GM18870 (cell line): ENCODE results near the gene SLF1.

Experiments
- ATAC-seq: cut with Tn5 transposase; IDR thresholded peaks from one replicate; pipeline ENCODE4 v1.9.1; 2021; ENCODE audit warnings: moderate library complexity; ENCODE audit not compliant: unreplicated experiment

Gene SLF1

DNA sequence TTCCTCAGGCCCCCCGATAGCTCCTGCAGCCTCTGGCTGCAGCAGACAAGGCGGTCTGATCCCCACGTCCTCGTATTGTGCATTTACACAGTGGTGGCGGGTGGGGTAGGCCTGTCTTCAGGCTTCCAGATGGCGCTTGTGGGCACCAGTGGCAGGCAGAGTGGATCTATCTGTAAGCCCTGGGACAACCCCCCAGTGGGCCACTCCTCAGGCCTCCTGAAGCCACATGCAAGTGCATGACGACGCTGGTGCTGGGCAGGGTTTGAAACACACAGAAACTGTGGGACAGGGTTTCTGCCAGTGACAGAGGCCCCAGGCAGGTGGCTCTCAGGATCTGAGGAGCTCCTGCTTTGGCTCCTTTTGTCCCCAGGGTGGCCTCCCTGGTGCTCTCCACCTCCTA is 42.0 kb downstream of the SLF1 start:
- ATAC-seq, result no peak

DNA sequence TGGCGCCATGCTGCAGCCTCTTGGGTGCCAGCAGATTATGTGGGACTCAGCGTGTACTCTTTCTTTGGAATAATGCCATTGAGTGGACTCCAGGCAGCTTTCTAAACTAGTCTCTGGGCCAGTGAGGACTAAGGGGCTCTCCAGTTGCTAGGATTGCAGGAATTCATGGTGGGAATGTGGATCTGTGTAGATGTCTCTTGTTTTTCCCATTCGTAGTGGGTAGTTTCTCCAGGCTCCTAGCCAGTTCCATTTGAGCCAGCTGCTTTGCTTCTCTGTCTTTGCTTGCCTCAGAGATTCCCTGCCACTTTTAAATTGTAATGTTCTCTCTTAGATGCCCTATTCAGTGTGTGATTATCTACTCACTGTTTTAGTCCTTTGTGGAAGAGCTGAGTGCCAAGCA is 42.6 kb downstream of the SLF1 start:
- ATAC-seq, result no peak

DNA sequence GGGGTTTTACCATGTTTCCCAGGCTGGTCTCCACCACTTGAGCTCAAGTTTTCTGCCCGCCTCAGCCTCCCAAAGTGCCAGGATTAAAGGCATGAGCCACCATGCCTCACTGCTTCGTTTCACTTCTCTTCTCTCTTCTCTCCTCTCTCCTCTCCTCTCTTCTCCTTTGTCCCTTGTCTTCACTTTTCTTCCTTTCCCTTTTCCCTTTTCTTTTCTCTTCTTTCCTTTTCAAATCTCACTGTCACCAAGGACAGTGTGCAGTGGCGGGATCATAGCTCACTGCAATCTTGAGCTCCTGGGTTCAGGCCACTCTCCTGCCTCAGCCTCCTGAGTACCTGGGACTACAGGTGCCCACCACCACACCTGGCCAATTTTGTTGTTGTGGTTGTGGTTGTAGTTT is 49.5 kb downstream of the SLF1 start:
- no peak for ATAC-seq

DNA sequence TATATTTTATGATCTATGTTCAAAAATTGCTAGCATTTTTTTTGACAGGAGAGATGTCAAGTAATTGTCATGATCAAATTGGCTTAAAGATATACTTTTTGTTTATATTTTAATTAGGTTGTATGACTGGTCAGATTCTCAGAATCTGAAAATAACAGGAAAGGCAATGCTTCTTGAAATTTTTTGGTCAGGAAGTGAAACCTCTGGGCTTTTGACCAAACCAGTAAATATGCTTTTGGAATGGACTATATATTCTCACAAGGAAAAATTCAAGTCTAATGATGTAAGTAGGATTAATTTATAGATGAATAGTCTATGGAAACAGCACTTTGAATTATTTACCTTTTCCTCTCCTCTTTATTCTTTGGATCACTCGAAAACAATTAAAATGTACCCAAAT is 52.3 kb downstream of the SLF1 start:
- no peak for ATAC-seq

- no peak for ATAC-seq
Measured at GRCh38 chr5:94672746-94673145, 54.3 kb downstream of the SLF1 start.

DNA sequence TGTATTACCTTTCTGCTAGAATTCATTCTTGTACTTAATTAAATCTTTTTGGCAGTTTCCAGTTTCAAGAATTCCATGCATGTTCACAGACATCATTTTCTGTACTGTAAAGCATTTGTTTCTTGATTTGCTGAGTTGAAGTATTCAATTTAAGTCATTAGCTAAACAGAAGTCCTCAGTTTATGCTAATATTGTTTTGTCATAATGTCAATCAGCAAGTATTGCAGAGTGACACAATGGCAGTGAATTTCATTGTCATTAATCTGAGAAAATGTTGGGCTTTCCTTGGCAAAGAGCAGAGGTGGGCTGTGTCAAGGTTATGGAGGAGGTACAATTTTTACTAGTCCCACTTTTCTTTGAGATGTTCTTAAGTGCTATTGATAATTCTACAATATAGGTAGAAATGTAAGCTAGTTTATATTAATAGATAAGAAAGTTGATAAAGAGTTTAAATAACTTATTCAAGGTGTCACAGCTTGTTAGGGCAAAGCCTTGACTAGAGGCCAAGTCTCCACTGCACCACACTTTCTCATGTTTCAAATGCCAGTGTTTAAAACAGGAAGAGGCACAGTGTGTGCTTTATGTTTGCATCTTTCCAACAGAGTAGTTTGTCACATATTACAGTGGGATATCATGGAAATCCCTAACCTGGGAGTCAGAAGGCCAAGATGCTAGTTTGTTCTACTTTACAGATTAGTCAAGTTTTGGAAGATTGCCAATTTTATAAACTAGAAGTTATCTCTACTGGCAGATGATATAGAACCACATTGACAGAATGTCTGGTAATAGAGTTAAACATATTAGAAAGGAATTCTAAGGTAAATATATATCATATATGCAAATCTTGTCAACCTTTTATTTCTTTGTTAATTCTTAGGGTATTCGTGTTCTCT is 56.3 kb downstream of the SLF1 start:
- ATAC-seq, result no peak

DNA sequence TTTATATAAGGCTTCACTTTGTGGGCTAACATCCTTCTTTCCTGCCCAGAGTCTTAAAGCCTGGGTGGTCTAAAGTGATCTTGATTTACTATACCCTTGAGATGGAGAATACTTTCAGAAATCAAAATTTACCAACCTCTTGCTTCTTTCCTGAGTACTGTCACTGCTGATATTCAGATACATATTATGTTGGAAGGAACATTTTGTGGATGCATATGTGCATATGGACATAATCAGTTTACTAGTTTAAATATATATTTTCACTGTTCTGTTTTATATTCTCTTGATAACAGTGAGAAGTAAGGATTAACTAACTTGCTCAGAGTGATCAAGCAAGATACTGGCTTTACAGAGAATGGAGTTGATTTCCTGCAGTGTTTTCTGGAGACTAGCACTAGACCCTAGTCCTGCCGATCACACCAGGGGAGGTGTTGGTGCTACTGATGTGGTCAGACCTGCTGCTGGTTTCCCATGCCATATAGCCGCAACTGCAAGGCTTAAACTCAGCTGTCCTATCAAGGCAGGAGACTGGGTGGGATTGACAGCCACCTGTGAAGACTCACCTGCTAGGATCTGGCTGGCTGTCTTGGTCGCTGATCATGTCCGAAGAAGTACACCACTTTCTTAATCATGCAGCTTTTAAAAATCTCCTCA is 57.6 kb downstream of the SLF1 start:
- no peak for ATAC-seq

DNA sequence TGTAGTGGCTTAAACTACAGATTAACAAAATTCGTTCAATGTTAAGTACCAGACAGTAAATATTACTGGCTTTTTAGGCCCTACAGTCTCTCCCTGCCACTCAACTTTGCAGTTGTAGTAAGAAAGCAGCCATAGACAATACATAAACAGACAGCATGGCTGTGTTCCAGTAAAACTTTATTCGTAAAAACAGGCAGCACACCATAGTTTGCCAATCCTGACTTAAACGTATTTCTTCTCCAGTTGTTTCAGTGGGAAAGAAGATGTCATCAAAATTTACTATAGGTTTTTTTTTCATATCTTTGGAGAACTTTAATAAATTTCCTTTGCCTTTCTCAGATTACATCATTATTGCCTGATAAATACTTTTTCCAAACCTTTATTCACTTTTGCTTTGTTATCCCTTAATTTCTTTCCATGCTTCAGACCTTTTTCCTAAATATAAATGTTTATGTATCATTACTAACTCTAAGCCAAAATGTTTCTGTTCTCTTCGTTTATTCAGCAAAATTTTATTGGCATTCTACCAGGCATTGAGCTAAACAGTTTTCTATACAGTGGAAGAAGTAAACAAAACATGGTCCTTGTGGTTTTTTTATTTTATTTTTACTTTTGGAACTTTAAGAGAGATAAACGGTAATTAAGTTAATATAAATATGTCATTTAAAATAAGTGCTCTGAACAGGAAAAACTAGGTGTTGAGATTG is 64.5 kb downstream of the SLF1 start:
- no peak for ATAC-seq

DNA sequence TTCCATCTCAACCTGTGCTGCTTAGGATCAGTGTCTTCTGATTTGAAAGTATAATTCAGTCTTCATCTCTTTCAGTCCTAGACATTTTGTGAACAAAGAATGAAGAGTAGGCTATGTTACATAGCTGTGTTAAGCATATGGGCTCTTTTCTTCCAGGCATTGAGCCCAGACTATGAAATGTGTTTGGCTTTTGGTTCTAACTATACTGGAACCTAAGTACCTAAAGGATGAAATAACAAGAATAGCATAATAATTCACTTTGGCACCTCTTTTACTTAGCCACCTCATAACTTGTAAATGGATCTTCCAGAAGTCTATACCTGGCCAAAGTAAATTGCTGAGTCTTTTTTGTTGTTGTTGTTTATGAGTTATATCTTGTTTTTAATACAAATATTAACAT is 71.4 kb downstream of the SLF1 start:
- ATAC-seq, result no peak

GRCh38 chr5:94690778-94691177 is 72.3 kb downstream of the SLF1 start:
- no peak for ATAC-seq

- no peak for ATAC-seq
Measured at GRCh38 chr5:94691291-94691690, 72.8 kb downstream of the SLF1 start.

DNA sequence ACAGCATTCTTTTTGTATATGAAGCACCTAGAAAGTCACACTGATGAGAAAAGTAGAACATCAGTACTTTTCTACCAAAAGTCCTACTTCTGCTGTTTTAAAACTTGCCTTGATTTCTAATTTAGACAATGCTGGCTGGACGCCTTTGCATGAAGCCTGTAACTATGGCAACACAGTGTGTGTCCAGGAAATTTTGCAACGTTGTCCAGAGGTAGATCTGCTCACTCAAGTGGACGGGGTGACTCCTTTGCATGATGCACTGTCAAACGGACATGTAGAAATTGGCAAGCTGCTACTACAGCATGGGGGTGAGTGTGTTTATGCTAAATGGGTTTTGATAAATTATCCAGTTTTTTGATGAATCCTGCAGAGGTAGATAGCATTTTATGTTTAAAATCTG is 73.5 kb downstream of the SLF1 start:
- no peak for ATAC-seq

GRCh38 chr5:94692581-94692980 is 74.1 kb downstream of the SLF1 start:
- ATAC-seq, result no peak

DNA sequence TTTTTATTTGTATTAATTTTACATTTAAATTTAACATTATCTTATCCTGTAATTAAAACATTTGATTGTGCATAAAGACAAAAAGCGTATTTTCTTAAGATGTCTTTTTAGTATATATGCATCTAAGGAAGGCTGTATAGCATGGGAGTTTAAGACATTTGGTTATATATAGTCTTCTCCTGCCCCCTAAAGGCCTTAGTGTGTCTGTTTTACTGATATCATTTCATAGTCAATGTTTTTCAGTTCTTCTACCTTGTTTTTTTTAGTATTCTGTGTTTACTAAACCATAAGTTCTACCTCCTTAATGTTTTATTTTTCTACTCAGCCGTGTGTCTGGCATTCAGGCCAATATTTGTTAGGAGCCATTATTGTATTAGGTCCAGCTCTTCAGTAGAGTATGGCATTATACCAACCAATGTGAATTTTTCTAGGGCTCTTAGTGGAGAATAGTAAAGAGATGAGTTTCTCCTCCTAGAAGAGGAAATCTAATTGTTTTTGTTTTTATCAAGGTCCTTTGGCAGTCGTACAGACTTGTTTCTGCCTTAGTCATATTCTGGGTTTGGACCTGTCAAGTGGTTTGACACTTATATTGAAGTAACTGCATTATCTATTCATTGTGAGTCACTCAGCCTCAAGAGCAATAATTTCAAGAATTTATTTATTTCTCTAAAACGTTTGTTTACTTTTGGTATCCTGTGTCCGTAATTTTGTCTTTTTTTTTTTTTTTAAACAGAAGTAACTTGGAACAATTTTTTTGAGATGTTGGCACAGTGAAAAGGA is 74.8 kb downstream of the SLF1 start:
- peak; percentile 85 for ATAC-seq

GRCh38 chr5:94693845-94694370 is 75.4 kb downstream of the SLF1 start:
- no peak for ATAC-seq

GRCh38 chr5:94694671-94695070 is 76.2 kb downstream of the SLF1 start:
- ATAC-seq, result no peak

DNA sequence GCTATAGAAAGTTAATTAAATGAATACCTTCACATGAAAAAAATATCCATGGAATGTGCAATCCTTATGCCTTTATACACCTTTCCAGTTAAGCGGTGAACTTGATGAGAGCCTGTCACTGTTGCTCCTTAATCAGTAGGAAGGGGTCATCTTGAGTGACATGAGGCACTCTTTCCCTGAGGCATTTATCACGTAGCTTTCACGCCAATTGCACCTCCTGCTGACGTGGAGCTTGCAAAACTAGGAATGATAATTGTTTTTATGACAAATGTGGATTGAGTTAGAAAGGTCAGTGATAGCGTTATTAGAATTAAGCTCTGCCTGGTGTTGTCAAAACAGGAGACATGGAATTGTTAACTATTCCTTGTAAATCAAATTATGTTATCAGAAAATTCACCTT is 79.7 kb downstream of the SLF1 start:
- no peak for ATAC-seq

DNA sequence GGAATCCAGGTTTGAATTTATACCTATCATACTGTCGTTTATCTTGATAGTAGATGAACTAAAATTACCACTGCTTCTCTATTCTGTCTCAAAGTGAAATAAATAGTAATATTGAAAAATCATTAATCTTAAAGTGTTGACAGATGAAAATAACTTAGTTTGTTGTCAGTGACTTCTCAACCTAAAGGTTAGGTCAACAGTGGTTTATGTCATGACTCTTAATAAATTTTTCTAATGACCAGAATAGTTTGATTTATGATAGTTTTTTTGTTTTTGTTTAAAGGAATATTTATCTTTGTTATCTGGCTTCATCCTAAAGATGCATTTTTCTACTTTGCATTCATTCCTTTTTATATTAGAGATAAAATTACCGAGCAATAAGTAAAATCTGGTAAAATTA is 81.1 kb downstream of the SLF1 start:
- no peak for ATAC-seq

GRCh38 chr5:94700592-94700991 is 82.1 kb downstream of the SLF1 start:
- peak; percentile 86 for ATAC-seq

GRCh38 chr5:94702729-94703128 is 84.3 kb downstream of the SLF1 start:
- peak; percentile 55 for ATAC-seq

- ATAC-seq, result no peak
Measured at GRCh38 chr5:94705427-94705826, 87.0 kb downstream of the SLF1 start.
